K562 (cell line): ENCODE measurements around the gene LENG8. TPM values are rescaled to one million over a fixed set of nuclear protein-coding genes. Genes with fewer than 3 reads are reported as not detected.
A peak's percentile ranks its signal among the peaks of the same experiment; 100 is the strongest.

ENCODE experiments used
- FOSL1 ChIP-seq: fragments of 200-800 bp; sonication (Bioruptor generic); conservative IDR thresholded peaks from 2 replicates; pipeline ENCODE4 v1.6.1; 2016; ENCODE audit warnings: missing genetic modification characterization, missing compliant biosample characterization
- HDAC1 ChIP-seq, 2 experiments: fragments of 450-650 bp; IDR thresholded peaks; 2 replicates each; pipeline ENCODE4 v1.6.1; 2016 to 2017; ENCODE audit warnings: inconsistent platforms in 1 of 2, mild to moderate bottlenecking in 1 of 2, moderate library complexity in 1 of 2
- KDM1A ChIP-seq, 2 experiments: fragments of 450-650 bp; IDR thresholded peaks; 2 replicates each; pipeline ENCODE4 v1.6.1; 2016; ENCODE audit warnings: mild to moderate bottlenecking in 2 of 2
- MED1 ChIP-seq: sonication (generic); formaldehyde crosslinking; IDR thresholded peaks from 2 replicates; pipeline ENCODE4 v1.8.1; 2023; ENCODE audit warnings: missing genetic modification reagents, borderline replicate concordance
- MTA1 ChIP-seq: fragments of 450-650 bp; IDR thresholded peaks from 2 replicates; pipeline ENCODE4 v1.6.1; 2017; ENCODE audit warnings: borderline replicate concordance
- SMAD2 ChIP-seq: fragments of 150-350 bp; IDR thresholded peaks from 2 replicates; pipeline ENCODE4 v1.6.1; 2014; ENCODE audit warnings: low read depth, mild to moderate bottlenecking, low read length
- ZFP36 ChIP-seq: fragments of 150-350 bp; IDR thresholded peaks from 2 replicates; pipeline ENCODE4 v1.6.1; 2018; ENCODE audit warnings: low read length, low read depth; ENCODE audit not compliant: partially characterized antibody
- ZNF512 ChIP-seq: IDR thresholded peaks from 2 replicates; pipeline ENCODE4 v1.6.1; 2016; ENCODE audit warnings: missing genetic modification characterization, missing compliant biosample characterization
- ZNF778 ChIP-seq: fragments of 450-650 bp; formaldehyde crosslinking; IDR thresholded peaks from 2 replicates; pipeline ENCODE4 v1.4.0; 2020; ENCODE audit warnings: mild to moderate bottlenecking, moderate library complexity
- polyA plus RNA-seq, 8 experiments: library from polyadenylated mRNA; depleted of rRNA in 4 of 8; stranded (reverse) in 5 of 8; unstranded in 3 of 8; fragments of >200 nt; fragmentation: Nextera tagmentation in 2 of 8; fragmentation: Illumina TruSeq in 1 of 8; extraction: Ambion mirVana in 2 of 8; extraction: Trizol in 1 of 8; gene quantifications; 2 replicates each; pipeline versions ENCODE4 v1.2.1 to v1.2.3, GENCODE V29; 2011 to 2014; ENCODE audit warnings: inconsistent platforms in 1 of 8, missing spikeins in 1 of 8
- total RNA-seq, 7 experiments: library from RNA; depleted of rRNA in 6 of 7; stranded (reverse); fragments of >200 nt in 6 of 7; fragmentation: Illumina TruSeq in 2 of 7; extraction: Trizol in 2 of 7; gene quantifications; 2 replicates each; pipeline versions ENCODE4 v1.2.1 to v1.2.3, GENCODE V29; 2011 to 2021; ENCODE audit warnings: low replicate concordance in 1 of 7
- TF ChIP-seq, protein P1 (sequence below): fragments of 450-650 bp; IDR thresholded peaks from 2 replicates; pipeline ENCODE4 v1.6.1; 2016; ENCODE audit warnings: antibody characterized with exemption
- TF ChIP-seq, protein P2 (sequence below): sonication (generic); formaldehyde crosslinking; IDR thresholded peaks from 2 replicates; pipeline ENCODE4 v1.8.0; 2023; ENCODE audit warnings: mild to moderate bottlenecking, missing genetic modification reagents

The LENG8 gene
- total and polyA plus RNA-seq, 9 of the 15 experiments (the other 6 are each of a cell fraction or from before 2014, with no cell fraction given): 0.74 to 146 (median 28.1) TPM

DNA sequence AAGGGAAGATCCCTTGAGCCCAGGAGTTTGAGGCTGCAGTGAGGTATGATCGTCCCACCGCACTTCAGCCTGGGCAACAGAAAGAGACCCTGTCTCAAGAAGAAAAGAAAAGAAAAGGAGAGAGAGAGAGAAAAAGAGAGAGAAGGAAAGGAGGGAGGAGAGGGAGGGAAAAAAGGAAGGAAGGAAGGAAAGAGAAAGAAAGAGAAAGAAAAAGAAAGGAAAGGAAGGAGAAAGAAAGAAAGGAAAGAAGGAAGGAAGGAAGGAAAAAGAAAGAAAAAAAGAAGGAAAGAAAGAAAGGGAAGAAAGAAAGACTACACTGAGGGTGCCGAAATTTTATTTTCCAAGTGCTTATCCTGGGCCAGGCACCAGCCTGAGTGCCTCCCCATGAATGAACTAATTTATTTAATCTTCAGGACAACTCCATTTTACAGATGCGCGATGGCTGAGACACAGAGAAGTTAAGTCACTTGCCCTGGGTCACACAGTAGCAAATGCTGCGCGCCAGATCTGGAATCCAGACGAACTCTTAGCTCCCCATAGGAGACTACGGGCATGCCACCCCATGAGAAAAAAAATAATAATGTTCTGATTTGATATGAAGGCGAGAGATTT, 21.4 kb downstream of the LENG8 start (continued):
- TF ChIP-seq ZFP36 (peak; percentile 48), ZNF778 (no peak), KDM1A (IDR thresholded peaks at IDR 0.05) (0 out of 4 replicates have a peak, but pooled peaks of 1 of the 2 experiments have one; percentile 20), ZNF512 (peak; percentile 96), MTA1 (peak; percentile 49; the same call in 1 of the 2 replicates), SMAD2 (no peak), HDAC1 (IDR thresholded peaks at IDR 0.05) (0 out of 4 replicates have a peak, but pooled peaks of 1 of the 2 experiments have one; percentile 16), FOSL1 (tag) (no peak), MED1 (CRISPR knock-in tag) (no peak)
- TF ChIP-seq, protein P1, sequence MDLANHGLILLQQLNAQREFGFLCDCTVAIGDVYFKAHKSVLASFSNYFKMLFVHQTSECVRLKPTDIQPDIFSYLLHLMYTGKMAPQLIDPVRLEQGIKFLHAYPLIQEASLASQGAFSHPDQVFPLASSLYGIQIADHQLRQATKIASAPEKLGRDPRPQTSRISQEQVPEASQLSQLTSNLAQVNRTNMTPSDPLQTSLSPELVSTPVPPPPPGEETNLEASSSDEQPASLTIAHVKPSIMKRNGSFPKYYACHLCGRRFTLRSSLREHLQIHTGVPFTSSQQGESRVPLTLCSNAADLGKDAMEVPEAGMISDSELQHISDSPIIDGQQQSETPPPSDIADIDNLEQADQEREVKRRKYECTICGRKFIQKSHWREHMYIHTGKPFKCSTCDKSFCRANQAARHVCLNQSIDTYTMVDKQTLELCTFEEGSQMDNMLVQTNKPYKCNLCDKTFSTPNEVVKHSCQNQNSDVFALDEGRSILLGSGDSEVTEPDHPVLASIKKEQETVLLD: 0 out of 2 replicates have a peak, but pooled peaks have one; percentile 33
- TF ChIP-seq, protein P2, sequence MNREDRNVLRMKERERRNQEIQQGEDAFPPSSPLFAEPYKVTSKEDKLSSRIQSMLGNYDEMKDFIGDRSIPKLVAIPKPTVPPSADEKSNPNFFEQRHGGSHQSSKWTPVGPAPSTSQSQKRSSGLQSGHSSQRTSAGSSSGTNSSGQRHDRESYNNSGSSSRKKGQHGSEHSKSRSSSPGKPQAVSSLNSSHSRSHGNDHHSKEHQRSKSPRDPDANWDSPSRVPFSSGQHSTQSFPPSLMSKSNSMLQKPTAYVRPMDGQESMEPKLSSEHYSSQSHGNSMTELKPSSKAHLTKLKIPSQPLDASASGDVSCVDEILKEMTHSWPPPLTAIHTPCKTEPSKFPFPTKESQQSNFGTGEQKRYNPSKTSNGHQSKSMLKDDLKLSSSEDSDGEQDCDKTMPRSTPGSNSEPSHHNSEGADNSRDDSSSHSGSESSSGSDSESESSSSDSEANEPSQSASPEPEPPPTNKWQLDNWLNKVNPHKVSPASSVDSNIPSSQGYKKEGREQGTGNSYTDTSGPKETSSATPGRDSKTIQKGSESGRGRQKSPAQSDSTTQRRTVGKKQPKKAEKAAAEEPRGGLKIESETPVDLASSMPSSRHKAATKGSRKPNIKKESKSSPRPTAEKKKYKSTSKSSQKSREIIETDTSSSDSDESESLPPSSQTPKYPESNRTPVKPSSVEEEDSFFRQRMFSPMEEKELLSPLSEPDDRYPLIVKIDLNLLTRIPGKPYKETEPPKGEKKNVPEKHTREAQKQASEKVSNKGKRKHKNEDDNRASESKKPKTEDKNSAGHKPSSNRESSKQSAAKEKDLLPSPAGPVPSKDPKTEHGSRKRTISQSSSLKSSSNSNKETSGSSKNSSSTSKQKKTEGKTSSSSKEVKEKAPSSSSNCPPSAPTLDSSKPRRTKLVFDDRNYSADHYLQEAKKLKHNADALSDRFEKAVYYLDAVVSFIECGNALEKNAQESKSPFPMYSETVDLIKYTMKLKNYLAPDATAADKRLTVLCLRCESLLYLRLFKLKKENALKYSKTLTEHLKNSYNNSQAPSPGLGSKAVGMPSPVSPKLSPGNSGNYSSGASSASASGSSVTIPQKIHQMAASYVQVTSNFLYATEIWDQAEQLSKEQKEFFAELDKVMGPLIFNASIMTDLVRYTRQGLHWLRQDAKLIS (CRISPR knock-in tag): no peak
